T-helper 2 cell treated with Interferon-gamma antibody and Interleukin-4, amounts not matched to agents 5 μg/mL and 100 μg/mL, for 36 hours (primary cell): ENCODE measurements around the gene PIAS2.
"Not testable (repeated sequence)": the region's sequence is repeated elsewhere in the genome, so short reads cannot be mapped to it uniquely, and the experiment has no call there.

Experiments used
- DNase-seq: peaks from one replicate; pipeline ENCODE4 v3.0.0; 2021; ENCODE audit warnings: low spot score
- H3K27ac Mint-ChIP-seq: one replicate; pipeline ENCODE4 v1.8.0; 2021; ENCODE audit warnings: mild to moderate bottlenecking, mixed read lengths
- H3K27me3 Mint-ChIP-seq: one replicate; pipeline ENCODE4 v1.8.0; 2021; ENCODE audit warnings: low read depth, mixed read lengths
- H3K36me3 Mint-ChIP-seq: one replicate; pipeline ENCODE4 v1.8.0; 2021; ENCODE audit warnings: low read depth, mixed read lengths
- H3K4me1 Mint-ChIP-seq: one replicate; pipeline ENCODE4 v1.8.0; 2021; ENCODE audit warnings: low read depth, mixed read lengths
- H3K4me3 Mint-ChIP-seq: one replicate; pipeline ENCODE4 v1.8.0; 2022; ENCODE audit warnings: mild to moderate bottlenecking, moderate library complexity, mixed read lengths
- H3K9me3 Mint-ChIP-seq: one replicate; pipeline ENCODE4 v1.8.0; 2021; ENCODE audit warnings: mixed read lengths

PIAS2 gene, protein sequence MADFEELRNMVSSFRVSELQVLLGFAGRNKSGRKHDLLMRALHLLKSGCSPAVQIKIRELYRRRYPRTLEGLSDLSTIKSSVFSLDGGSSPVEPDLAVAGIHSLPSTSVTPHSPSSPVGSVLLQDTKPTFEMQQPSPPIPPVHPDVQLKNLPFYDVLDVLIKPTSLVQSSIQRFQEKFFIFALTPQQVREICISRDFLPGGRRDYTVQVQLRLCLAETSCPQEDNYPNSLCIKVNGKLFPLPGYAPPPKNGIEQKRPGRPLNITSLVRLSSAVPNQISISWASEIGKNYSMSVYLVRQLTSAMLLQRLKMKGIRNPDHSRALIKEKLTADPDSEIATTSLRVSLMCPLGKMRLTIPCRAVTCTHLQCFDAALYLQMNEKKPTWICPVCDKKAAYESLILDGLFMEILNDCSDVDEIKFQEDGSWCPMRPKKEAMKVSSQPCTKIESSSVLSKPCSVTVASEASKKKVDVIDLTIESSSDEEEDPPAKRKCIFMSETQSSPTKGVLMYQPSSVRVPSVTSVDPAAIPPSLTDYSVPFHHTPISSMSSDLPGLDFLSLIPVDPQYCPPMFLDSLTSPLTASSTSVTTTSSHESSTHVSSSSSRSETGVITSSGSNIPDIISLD

DNA sequence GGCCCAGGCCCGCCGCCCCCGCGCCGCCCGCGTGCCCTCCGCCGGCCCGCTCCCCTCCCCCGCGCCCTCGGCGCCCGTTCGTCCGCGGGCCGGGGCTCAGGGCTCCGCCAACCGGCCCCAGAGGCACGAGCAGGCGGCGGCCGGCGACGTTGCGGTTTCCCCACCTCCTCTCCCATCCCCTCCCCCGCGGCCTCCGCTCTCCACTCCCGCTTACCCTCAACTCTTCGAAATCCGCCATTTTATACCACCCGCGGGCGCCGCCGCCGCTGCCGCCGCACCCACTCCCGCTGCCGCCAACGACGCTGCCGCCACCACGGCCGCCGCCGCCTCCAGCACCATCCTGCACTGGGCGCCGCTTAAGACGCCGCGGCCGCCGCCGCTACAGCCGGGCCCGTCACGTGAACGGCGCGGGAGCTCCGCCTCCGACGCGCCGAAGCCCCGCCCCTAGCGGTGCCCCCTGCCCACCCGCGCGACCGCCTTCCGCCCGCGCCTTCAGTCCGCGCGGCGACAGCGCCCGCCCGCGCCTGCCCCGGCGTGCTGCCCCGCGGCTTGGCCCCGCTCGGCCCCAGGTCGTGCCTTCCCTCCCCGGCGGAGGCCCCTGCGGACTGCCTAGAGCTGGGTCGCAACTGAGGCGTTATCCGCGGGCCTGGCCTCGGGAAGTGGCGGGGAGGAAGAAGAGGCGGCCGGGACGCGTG lies at the start of gene PIAS2, which contains the start of gene KATNAL2:
TSS of gene PIAS2 (minus strand) at position 400 of the 695 bp plus-strand sequence. CDS start at position 238, 162 bp downstream.
TSS of gene KATNAL2 (plus strand) at position 495 of the 695 bp plus-strand sequence. CDS start 29,271 bp downstream, outside the sequence.
- Mint-ChIP-seq H3K27me3 (no peaks in the 10 kb centered on the region), H3K9me3 (no peaks in the 10 kb centered on the region)

DNA sequence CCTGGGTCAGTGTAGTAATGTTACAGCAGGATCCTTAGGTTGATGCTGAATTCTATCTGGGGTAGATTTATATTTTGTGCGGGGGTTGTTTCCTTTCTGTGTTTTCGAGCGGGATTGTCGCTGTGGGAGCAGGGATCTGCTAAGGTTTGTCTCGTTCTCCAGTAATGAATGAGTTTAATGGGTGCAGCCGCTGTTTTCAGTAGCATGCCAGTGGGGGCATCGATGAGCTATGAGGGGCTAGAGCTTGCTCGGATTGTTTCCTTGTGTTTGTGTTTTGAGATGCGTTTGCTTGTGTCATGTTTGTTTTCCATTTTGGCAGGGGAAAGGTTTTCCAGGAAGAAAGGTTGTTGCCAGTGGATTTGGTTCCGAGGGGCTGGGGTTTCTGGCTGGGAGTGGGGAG lies 49.0 kb upstream of the PIAS2 start:
- peaks cover 11% of the 10 kb centered on the region for H3K9me3 Mint-ChIP-seq
- H3K27ac Mint-ChIP-seq, DNase-seq, H3K27me3 Mint-ChIP-seq, H3K4me1 Mint-ChIP-seq, H3K4me3 Mint-ChIP-seq, H3K36me3 Mint-ChIP-seq: not testable (repeated sequence)

More for the DNA sequence above, at the start of gene PIAS2, which contains the start of gene KATNAL2:
- Mint-ChIP-seq H3K36me3 (no peaks in the 10 kb centered on the region), H3K4me1 (peaks cover 34% of the 10 kb centered on the region), H3K27ac (peak within 1 kb of the TSS; percentile 83), H3K4me3 (peak within 1 kb of the TSS; percentile 92)
- peak; percentile 78 for DNase-seq

GRCh38 chr18:46964579-46965293 lies 47.4 kb upstream of the PIAS2 start:
- peaks cover 17% of the 10 kb centered on the region for H3K9me3 Mint-ChIP-seq
- not testable (repeated sequence) for DNase-seq, H3K4me3 Mint-ChIP-seq, H3K27me3 Mint-ChIP-seq, H3K27ac Mint-ChIP-seq, H3K36me3 Mint-ChIP-seq, H3K4me1 Mint-ChIP-seq

- H3K36me3 Mint-ChIP-seq, DNase-seq, H3K4me1 Mint-ChIP-seq, H3K27ac Mint-ChIP-seq, H3K4me3 Mint-ChIP-seq, H3K27me3 Mint-ChIP-seq: not testable (repeated sequence)
- H3K9me3 Mint-ChIP-seq, result peaks cover 17% of the 10 kb centered on the region
Observed at GRCh38 chr18:46963656-46964578, 46.6 kb upstream of the PIAS2 start.

- no peak overlapping the region for H3K4me3 Mint-ChIP-seq
- H3K4me1 Mint-ChIP-seq, result no peaks in the 10 kb centered on the region
- peaks cover 5% of the 10 kb centered on the region for H3K9me3 Mint-ChIP-seq
Observed at GRCh38 chr18:46958209-46958608, 40.9 kb upstream of the PIAS2 start.

GRCh38 chr18:46953195-46953594 lies 35.9 kb upstream of the PIAS2 start:
- Mint-ChIP-seq H3K4me3 (no peak overlapping the region), H3K4me1 (no peaks in the 10 kb centered on the region), H3K27me3 (no peaks in the 10 kb centered on the region), H3K9me3 (no peaks in the 10 kb centered on the region), H3K36me3 (no peaks in the 10 kb centered on the region), H3K27ac (no peak overlapping the region)
- DNase-seq, result no peak

More at GRCh38 chr18:46958209-46958608, 40.9 kb upstream of the PIAS2 start:
- no peak for DNase-seq
- Mint-ChIP-seq H3K27ac (no peak overlapping the region), H3K27me3 (no peaks in the 10 kb centered on the region), H3K36me3 (no peaks in the 10 kb centered on the region)

- Mint-ChIP-seq H3K4me3 (no peak overlapping the region), H3K4me1 (no peaks in the 10 kb centered on the region), H3K36me3 (no peaks in the 10 kb centered on the region), H3K9me3 (no peaks in the 10 kb centered on the region), H3K27me3 (peaks cover 2% of the 10 kb centered on the region), H3K27ac (no peak overlapping the region)
- DNase-seq, result no peak
Observed at GRCh38 chr18:46950064-46950656, 32.9 kb upstream of the PIAS2 start.

GRCh38 chr18:46946656-46947282 lies 29.5 kb upstream of the PIAS2 start:
- peaks cover 10% of the 10 kb centered on the region for H3K27me3 Mint-ChIP-seq
- peak; percentile 67 for DNase-seq

DNA sequence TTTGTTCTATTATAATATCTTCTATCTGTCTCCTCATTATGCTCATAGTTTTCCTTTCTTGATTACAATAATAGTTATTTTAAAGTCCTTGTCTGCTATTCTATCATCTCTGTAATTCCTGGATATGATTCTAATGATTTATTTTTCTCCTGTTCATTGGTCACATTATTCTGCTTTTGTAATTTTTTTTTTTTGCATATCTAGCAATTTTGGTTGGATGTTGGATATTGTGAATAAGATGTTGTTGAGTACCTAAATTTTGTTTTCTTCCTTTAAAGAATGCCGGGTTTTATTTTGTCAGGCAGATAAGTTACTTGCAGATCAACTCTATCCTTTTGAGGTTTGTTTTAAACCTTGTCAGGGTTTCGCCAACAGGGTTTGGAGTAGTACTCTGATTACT lies 25.3 kb upstream of the PIAS2 start:
- H3K4me1 Mint-ChIP-seq, result no peaks in the 10 kb centered on the region
- H3K9me3 Mint-ChIP-seq, result no peaks in the 10 kb centered on the region
- H3K27ac Mint-ChIP-seq, result no peak overlapping the region
- no peak for DNase-seq
- no peak overlapping the region for H3K4me3 Mint-ChIP-seq
- H3K27me3 Mint-ChIP-seq, result peaks cover 14% of the 10 kb centered on the region
- H3K36me3 Mint-ChIP-seq, result no peaks in the 10 kb centered on the region

More at GRCh38 chr18:46946656-46947282, 29.5 kb upstream of the PIAS2 start:
- Mint-ChIP-seq H3K4me1 (no peaks in the 10 kb centered on the region), H3K36me3 (no peaks in the 10 kb centered on the region), H3K27ac (no peak overlapping the region), H3K4me3 (no peak overlapping the region), H3K9me3 (no peaks in the 10 kb centered on the region)

DNA sequence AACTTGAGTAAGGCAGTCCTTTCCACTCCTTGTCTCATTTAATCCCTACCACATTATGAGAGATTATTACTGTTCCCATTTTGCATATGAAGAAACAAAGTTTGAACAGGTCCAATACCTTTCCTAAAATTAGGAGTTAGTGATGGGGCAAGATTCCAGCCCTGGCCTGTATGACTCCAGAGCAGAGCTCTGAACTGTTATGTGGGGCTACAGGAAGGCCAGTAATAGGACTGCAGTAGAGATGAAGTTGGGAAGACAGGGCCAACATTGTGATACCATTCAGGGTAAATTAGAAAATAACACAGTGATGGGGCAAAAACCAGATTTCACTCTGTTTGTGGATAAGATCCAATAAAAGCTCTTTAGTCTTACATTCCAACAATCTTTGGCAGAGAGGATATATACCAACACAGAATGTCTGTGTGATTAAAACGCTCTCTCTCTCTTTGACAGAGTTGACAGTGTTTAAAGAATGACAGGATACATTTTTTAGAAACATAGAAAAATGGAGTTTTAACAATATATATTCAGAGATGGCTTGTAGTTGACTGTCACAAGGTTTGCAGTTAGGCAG lies 22.8 kb upstream of the PIAS2 start:
- no peak for DNase-seq
- no peaks in the 10 kb centered on the region for H3K36me3 Mint-ChIP-seq
- H3K27me3 Mint-ChIP-seq, result peaks cover 12% of the 10 kb centered on the region
- H3K4me3 Mint-ChIP-seq, result no peak overlapping the region
- no peaks in the 10 kb centered on the region for H3K4me1 Mint-ChIP-seq
- H3K9me3 Mint-ChIP-seq, result no peaks in the 10 kb centered on the region
- H3K27ac Mint-ChIP-seq, result no peak overlapping the region

DNA sequence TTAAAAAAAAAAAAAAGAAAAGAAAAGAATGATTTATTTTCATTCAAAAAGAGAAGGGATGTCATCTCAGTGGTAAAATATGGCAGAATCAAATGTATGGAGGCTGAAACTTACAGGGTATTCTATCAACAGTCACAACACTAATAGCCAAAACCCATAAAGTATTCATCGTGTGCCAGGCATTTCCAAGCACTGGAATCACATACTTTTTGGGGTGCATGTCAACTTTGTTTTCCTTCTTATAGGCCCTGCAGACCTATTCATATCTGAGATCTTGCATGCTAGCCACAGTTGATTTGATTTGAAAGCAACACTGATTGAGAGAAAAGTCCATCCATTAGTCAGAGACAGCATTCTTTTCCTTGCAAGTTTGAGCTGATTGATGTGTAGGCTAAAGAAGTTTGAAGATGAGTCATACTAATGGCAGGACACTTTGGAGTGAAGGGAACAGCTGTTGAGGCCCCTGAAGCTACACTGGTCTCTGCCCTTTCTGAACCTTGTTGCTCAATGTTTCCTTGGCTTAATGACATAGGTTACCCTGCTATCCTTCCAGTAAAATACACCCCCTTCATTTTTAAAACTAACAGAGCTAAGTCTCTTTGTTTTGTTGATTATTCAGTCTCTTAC lies 22.1 kb upstream of the PIAS2 start:
- no peaks in the 10 kb centered on the region for H3K36me3 Mint-ChIP-seq

More for the DNA sequence above, 22.1 kb upstream of the PIAS2 start:
- Mint-ChIP-seq H3K4me1 (no peaks in the 10 kb centered on the region), H3K4me3 (no peak overlapping the region), H3K27me3 (peaks cover 10% of the 10 kb centered on the region), H3K9me3 (no peaks in the 10 kb centered on the region), H3K27ac (no peak overlapping the region)
- DNase-seq, result no peak
